Ascending aorta (tissue), 2 donors: ENCODE measurements around the gene CACNA1E. TPM values are rescaled to one million over a fixed set of nuclear protein-coding genes. Genes with fewer than 3 reads are reported as not detected.
"Not testable (repeated sequence)": the region's sequence is repeated elsewhere in the genome, so short reads cannot be mapped to it uniquely, and the experiment has no call there.

Experiments used
- DNase-seq, 2 donors: peaks; one replicate each; pipeline ENCODE4 v3.0.0-alpha.2; 2019; ENCODE audit warnings: low spot score in 2 of 2
- H3K27ac ChIP-seq, 2 donors: fragments of 200-600 bp; sonication (generic); one replicate each; pipeline ENCODE4 v1.5.1; 2016 to 2017; ENCODE audit warnings: mild to moderate bottlenecking in 1 of 2
- H3K27me3 ChIP-seq: fragments of 200-600 bp; sonication (generic); one replicate; pipeline ENCODE4 v1.5.1; 2017
- H3K36me3 ChIP-seq, 2 donors: fragments of 200-600 bp; sonication (generic); one replicate each; pipeline ENCODE4 v1.5.1; 2016
- H3K4me1 ChIP-seq, 2 donors: fragments of 200-600 bp; sonication (generic); one replicate each; pipeline ENCODE4 v1.5.1; 2016 to 2017; ENCODE audit warnings: mild to moderate bottlenecking in 1 of 2
- H3K4me3 ChIP-seq, 2 donors: fragments of 200-600 bp; sonication (generic); one replicate each; pipeline ENCODE4 v1.5.1; 2016 to 2017; ENCODE audit warnings: mild to moderate bottlenecking in 1 of 2
- H3K9me3 ChIP-seq, 2 donors: fragments of 200-600 bp; sonication (generic); one replicate each; pipeline ENCODE4 v1.5.1; 2016
- intact Hi-C: fragments of 100-400 bp; cut with DNase I; formaldehyde crosslinking; loops from one replicate; pipeline ENCODE4 v1.15.1; 2023
- total RNA-seq: library from RNA; depleted of rRNA; stranded (reverse); fragments of >200 nt; gene quantifications from one replicate; pipeline ENCODE4 v1.1.0, GENCODE V29; 2016
- TF ChIP-seq, protein P1 (sequence below), 3 experiments: fragments of 200-600 bp in 2 of 3; fragments of 450-650 bp in 1 of 3; sonication (generic) in 2 of 3; IDR thresholded peaks; one replicate each; pipeline ENCODE4 v1.5.1; 2016 to 2019; ENCODE audit warnings: antibody characterized with exemption in 3 of 3, mild to moderate bottlenecking in 1 of 3, moderate library complexity in 1 of 3

Gene CACNA1E
- total RNA-seq, 1 donor from 2014 or later, result not detected

DNA sequence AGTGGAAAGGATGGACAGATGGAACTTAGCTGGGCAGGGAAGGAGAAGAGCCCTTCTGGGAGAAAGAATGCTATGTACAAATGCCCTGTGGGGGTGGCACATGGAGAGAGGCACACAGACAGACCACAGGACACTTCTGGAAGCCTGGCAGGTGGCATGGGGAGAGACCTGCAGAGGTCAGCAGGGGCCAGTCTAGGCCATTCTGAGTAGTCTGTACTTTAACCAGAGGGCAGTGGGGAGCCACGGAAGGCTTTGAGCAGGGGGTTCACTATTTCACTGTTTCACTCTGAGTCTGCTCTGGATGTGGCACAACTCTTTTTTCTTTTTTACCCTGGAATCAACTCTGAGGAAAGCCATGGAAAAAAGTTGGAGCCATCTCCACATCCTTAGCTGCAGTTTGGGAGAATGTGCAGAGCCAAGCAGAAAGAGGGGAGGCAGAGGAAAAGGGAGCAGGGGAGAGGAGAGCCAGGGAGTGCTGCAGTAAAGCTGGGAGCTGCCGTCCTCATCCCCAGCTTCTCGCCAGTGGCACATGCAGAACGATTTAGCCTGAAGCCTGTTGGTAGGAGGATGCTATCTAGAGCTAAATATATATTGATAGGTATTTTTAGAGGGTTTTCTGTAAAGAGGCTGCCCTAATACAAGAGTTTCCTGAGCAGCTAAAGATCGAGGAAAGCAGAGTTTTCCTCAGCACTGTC is 34.0 kb downstream of the CACNA1E start:
- Histone ChIP-seq H3K27me3 (no peaks in the 10 kb centered on the region), H3K27ac (no peak overlapping the region), H3K9me3 (no peaks in the 10 kb centered on the region), H3K36me3 (no peaks in the 10 kb centered on the region), H3K4me1 (no peaks in the 10 kb centered on the region), H3K4me3 (no peak overlapping the region)
- intact Hi-C loops, result no loop called here
- TF ChIP-seq, protein P1, sequence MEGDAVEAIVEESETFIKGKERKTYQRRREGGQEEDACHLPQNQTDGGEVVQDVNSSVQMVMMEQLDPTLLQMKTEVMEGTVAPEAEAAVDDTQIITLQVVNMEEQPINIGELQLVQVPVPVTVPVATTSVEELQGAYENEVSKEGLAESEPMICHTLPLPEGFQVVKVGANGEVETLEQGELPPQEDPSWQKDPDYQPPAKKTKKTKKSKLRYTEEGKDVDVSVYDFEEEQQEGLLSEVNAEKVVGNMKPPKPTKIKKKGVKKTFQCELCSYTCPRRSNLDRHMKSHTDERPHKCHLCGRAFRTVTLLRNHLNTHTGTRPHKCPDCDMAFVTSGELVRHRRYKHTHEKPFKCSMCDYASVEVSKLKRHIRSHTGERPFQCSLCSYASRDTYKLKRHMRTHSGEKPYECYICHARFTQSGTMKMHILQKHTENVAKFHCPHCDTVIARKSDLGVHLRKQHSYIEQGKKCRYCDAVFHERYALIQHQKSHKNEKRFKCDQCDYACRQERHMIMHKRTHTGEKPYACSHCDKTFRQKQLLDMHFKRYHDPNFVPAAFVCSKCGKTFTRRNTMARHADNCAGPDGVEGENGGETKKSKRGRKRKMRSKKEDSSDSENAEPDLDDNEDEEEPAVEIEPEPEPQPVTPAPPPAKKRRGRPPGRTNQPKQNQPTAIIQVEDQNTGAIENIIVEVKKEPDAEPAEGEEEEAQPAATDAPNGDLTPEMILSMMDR (IDR thresholded peaks at IDR 0.05), result no peak
- DNase-seq, result no peak

DNA sequence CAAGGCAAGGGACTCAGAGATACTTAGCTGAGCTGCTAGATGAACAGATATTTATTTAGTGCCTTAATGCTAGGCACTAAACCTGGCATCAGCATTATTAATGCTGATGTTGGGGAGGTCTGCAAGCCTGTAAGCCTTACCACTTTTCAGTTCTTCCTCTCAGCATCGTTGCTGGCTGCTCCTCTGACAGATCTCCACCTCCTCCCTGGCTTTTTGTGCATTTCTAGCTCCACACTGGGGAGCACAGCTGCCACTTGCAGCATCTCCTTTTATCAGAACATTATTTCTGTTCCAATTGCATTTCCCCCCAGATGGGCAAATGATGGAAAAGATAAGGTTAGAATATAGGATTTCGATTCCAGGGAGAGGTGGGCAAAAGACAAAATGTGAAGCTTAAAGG is 34.8 kb downstream of the CACNA1E start:
- TF ChIP-seq, protein P1 (IDR thresholded peaks at IDR 0.05), result no peak
- no peaks in the 10 kb centered on the region for H3K36me3 ChIP-seq
- no peaks in the 10 kb centered on the region for H3K9me3 ChIP-seq
- intact Hi-C loops, result no loop called here
- no peak overlapping the region for H3K27ac ChIP-seq
- no peak overlapping the region for H3K4me3 ChIP-seq
- H3K27me3 ChIP-seq, result no peaks in the 10 kb centered on the region
- no peak for DNase-seq
- no peaks in the 10 kb centered on the region for H3K4me1 ChIP-seq

DNA sequence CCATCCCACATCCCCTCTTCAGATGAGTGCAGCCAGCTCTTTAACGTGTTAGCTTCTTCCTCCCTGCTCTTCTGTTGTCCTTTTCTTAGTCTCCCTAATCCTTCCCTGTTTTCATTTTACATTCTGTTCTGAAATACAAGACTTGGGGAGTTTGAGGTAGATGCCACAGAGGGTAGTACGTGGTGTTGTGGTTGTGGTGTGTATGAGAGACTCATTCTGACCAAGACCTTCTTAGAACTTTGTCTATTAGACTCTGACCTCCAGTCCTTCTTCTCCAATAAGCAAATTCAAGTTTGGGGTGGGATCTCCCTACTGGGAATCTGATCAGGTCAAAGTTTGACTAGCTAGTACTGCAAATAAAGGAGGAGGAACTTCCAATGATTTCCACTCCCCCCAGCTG is 39.5 kb downstream of the CACNA1E start:
- Histone ChIP-seq H3K9me3 (peaks cover 0 to 3% of the 10 kb centered on the region in 2 donors), H3K4me3 (no peak overlapping the region), H3K4me1 (no peaks in the 10 kb centered on the region), H3K27ac (no peak overlapping the region), H3K36me3 (no peaks in the 10 kb centered on the region), H3K27me3 (no peaks in the 10 kb centered on the region)
- TF ChIP-seq, protein P1 (IDR thresholded peaks at IDR 0.05), result no peak
- intact Hi-C loops, result no loop called here
- DNase-seq, result no peak

DNA sequence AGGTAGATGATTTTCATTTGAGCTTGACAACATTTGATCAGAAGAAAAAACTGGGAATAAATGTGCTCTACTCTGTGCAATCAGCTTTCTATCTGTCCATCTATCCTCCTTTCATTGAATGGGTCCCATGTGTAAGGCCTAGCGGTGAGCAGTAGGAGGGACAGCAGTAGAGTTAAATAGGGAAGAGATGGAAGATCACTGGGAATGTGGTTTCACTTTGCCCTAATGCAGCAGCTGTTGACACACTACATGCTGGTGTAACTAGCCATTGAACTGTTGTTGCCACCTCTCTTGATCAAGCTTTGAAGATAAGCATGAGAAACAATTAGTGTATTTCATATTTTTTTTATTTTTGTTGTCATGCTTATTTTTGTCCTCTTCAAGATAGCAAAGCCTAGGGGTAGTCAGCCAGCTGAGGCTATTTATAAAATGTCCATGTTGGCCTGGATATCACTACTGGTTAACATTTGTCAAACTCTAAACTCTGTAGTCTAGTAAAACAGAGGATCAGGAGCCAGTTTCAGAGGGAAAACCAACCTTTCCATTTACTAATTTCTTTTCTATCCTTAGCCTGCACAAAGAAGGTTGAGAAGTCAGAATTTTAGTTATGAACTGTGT is 41.9 kb downstream of the CACNA1E start:
- H3K9me3 ChIP-seq, result peaks cover 0 to 13% of the 10 kb centered on the region in 2 donors
- H3K27ac ChIP-seq, result no peak overlapping the region
- no peaks in the 10 kb centered on the region for H3K4me1 ChIP-seq
- no peaks in the 10 kb centered on the region for H3K27me3 ChIP-seq
- no peak for DNase-seq
- H3K36me3 ChIP-seq, result no peaks in the 10 kb centered on the region
- TF ChIP-seq, protein P1 (IDR thresholded peaks at IDR 0.05), result no peak
- intact Hi-C loops, result no loop called here
- no peak overlapping the region for H3K4me3 ChIP-seq

DNA sequence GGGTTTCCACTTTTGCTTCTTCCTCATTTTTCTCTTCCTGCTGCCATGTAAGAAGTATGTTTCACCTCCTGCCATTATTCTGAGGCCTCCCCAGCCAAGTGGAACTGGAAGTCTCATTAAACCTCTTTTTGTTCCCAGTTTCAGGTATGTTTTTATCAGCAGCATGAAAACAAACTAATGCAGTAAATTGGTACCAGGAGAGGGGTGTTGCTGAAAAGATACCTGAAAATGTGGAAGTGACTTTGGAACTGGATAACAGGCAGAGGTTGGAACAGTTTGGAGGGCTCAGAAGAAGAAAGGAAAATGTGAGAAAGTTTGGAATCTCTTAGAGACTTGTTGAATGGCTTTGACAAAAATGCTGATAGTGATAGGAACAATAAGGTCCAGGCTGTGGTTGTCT is 44.9 kb downstream of the CACNA1E start:
- H3K36me3 ChIP-seq, H3K4me1 ChIP-seq, intact Hi-C loops, H3K27me3 ChIP-seq, H3K4me3 ChIP-seq, H3K27ac ChIP-seq, DNase-seq: not testable (repeated sequence)
- peaks cover 0 to 13% of the 10 kb centered on the region in 2 donors for H3K9me3 ChIP-seq

DNA sequence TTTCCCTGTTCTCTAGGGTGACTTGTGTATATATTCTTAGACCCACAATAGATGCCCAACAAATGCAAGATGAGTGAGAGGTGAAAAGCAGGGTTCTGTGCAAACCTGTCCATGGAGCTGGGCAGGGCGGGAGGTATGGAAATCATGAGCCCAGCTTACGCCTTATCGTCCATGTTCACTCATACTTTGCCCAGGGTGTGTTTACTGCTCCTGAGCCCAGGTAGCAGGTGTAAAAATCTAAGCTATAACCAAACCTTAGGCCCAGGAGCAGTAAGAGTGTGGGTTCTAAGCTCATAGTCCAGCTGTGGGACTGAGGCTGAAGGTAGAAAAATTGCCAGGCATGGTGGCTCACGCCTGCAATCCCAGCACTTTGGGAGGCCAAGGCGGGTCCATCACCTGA is 48.1 kb downstream of the CACNA1E start:
- no peak for DNase-seq
- Histone ChIP-seq H3K4me3 (no peak overlapping the region), H3K36me3 (no peaks in the 10 kb centered on the region), H3K9me3 (peaks cover 0 to 13% of the 10 kb centered on the region in 2 donors), H3K27me3 (no peaks in the 10 kb centered on the region), H3K27ac (no peak overlapping the region), H3K4me1 (no peaks in the 10 kb centered on the region)
- TF ChIP-seq, protein P1 (IDR thresholded peaks at IDR 0.05), result no peak
- intact Hi-C loops, result no loop called here
